CD4-positive, CD25-positive, alpha-beta regulatory T cell (primary cell): Measurements from ENCODE around the gene DNAH14. TPM values are rescaled to one million over a fixed set of nuclear protein-coding genes. Genes with fewer than 3 reads are reported as not detected.
"Not testable (repeated sequence)": the region's sequence is repeated elsewhere in the genome, so short reads cannot be mapped to it uniquely, and the experiment has no call there.

ENCODE experiments used
- ATAC-seq, 2 donors: fragments of 150-1000 bp; cut with Tn5 transposase; one replicate each; pipeline ENCODE4 v1.10.0; 2021; ENCODE audit warnings: low read depth in 2 of 2, moderate number of reproducible peaks in 2 of 2, moderate library complexity in 1 of 2
- DNase-seq, 3 donors: peaks; one replicate each; pipeline versions ENCODE4 v3.0.0 to v3.0.0-alpha.2; 2012 to 2022; ENCODE audit warnings: mixed read lengths in 1 of 3
- H3K27ac ChIP-seq: one replicate; pipeline ENCODE4 v1.7.0; 2013; ENCODE audit warnings: mild to moderate bottlenecking, low read length; ENCODE audit not compliant: insufficient read depth, poor library complexity, severe bottlenecking
- H3K27me3 ChIP-seq: one replicate; pipeline ENCODE4 v1.7.0; 2013; ENCODE audit warnings: low read length; ENCODE audit not compliant: control insufficient read depth, insufficient read depth
- H3K36me3 ChIP-seq: one replicate; pipeline ENCODE4 v1.7.0; 2013; ENCODE audit warnings: mild to moderate bottlenecking, low read length, moderate library complexity; ENCODE audit not compliant: control insufficient read depth, insufficient read depth
- H3K4me1 ChIP-seq: 2 replicates; pipeline ENCODE4 v1.7.0; 2013; ENCODE audit warnings: mild to moderate bottlenecking, low read length; ENCODE audit not compliant: insufficient read depth, control insufficient read depth, poor library complexity, severe bottlenecking
- H3K4me3 ChIP-seq: one replicate; pipeline ENCODE4 v1.7.0; 2013; ENCODE audit warnings: low read depth, mild to moderate bottlenecking, low read length, moderate library complexity
- H3K9me3 ChIP-seq, 2 experiments: 1 replicate in 1 of 2; 2 replicates in 1 of 2; pipeline ENCODE4 v1.7.0; 2013; ENCODE audit warnings: low read length in 2 of 2, mild to moderate bottlenecking in 1 of 2, moderate library complexity in 1 of 2; ENCODE audit not compliant: control insufficient read depth in 2 of 2
- H3K27ac Mint-ChIP-seq, 3 donors: one replicate each; pipeline ENCODE4 v1.8.0; 2020 to 2022; ENCODE audit warnings: mild to moderate bottlenecking in 3 of 3, mixed read lengths in 3 of 3, moderate library complexity in 2 of 3
- H3K27me3 Mint-ChIP-seq: one replicate; pipeline ENCODE4 v1.8.0; 2022; ENCODE audit warnings: mild to moderate bottlenecking, mixed read lengths
- H3K36me3 Mint-ChIP-seq: one replicate; pipeline ENCODE4 v1.8.0; 2020; ENCODE audit warnings: mixed read lengths
- H3K4me1 Mint-ChIP-seq, 4 donors: one replicate each; pipeline ENCODE4 v1.8.0; 2020 to 2022; ENCODE audit warnings: mixed read lengths in 4 of 4, mild to moderate bottlenecking in 1 of 4
- H3K4me3 Mint-ChIP-seq, 4 donors: one replicate each; pipeline ENCODE4 v1.8.0; 2020 to 2022; ENCODE audit warnings: mild to moderate bottlenecking in 4 of 4, mixed read lengths in 4 of 4, moderate library complexity in 3 of 4
- H3K9me3 Mint-ChIP-seq, 7 donors: one replicate each; pipeline ENCODE4 v1.8.0; 2020 to 2022; ENCODE audit warnings: mixed read lengths in 7 of 7, mild to moderate bottlenecking in 3 of 7, moderate library complexity in 2 of 7
- polyA plus RNA-seq, 4 donors: library from polyadenylated mRNA; unstranded; fragments of 300-500 nt; fragmentation: Illumina TruSeq; gene quantifications; one replicate each; pipeline ENCODE4 v1.2.3, GENCODE V29; 2021
- total RNA-seq: library from RNA; stranded (reverse); gene quantifications from one replicate; pipeline ENCODE4 v1.2.3, GENCODE V29; 2022

The DNAH14 gene
- total RNA-seq, result not detected
- under 1 TPM in 2 of 4 donors, not detected in 2; 0.02 to 0.13 TPM for polyA plus RNA-seq

GRCh38 chr1:224929335-224930237 is at the start of gene DNAH14:
Gene DNAH14, plus strand, starts transcription at chr1:224929675. Its CDS starts 23,028 bp downstream, at chr1:224952703.
- Mint-ChIP-seq H3K27me3 (peaks cover 22% of the 10 kb centered on the region), H3K27ac (peak within 1 kb of the TSS in 1 of 3 donors; percentile 88), H3K36me3 (peaks cover 4% of the 10 kb centered on the region), H3K4me3 (peak within 1 kb of the TSS in 2 of 4 donors; percentile 26 to 50), H3K4me1 (peaks cover 0 to 4% (median 1%) of the 10 kb centered on the region in 4 donors), H3K9me3 (peaks cover 2 to 31% (median 8%) of the 10 kb centered on the region in 7 donors)
- Histone ChIP-seq H3K4me1 (peaks cover 3% of the 10 kb centered on the region), H3K27ac (no peak within 1 kb of the TSS), H3K36me3 (no peaks in the 10 kb centered on the region), H3K4me3 (no peak within 1 kb of the TSS), H3K27me3 (peaks cover 6% of the 10 kb centered on the region), H3K9me3 (peaks cover 18 to 28% of the 10 kb centered on the region in 2 experiments)
- DNase-seq (peak in 1 of 3 donors; percentile 2), ATAC-seq (peak in 1 of 2 donors; percentile 11)

GRCh38 chr1:224880593-224881307 is 48.7 kb upstream of the DNAH14 start:
- H3K9me3 Mint-ChIP-seq, result peaks cover 0 to 5% (median 3%) of the 10 kb centered on the region in 7 donors
- H3K27me3 ChIP-seq, result no peaks in the 10 kb centered on the region
- no peak overlapping the region for H3K27ac Mint-ChIP-seq
- no peaks in the 10 kb centered on the region for H3K36me3 Mint-ChIP-seq
- H3K4me3 Mint-ChIP-seq, result no peak overlapping the region
- no peak overlapping the region for H3K4me3 ChIP-seq
- no peaks in the 10 kb centered on the region for H3K4me1 ChIP-seq
- no peak overlapping the region for H3K27ac ChIP-seq
- no peaks in the 10 kb centered on the region for H3K4me1 Mint-ChIP-seq
- peaks cover 4% of the 10 kb centered on the region for H3K27me3 Mint-ChIP-seq
- H3K36me3 ChIP-seq, result no peaks in the 10 kb centered on the region
- no peak for DNase-seq
- H3K9me3 ChIP-seq, result no peaks in the 10 kb centered on the region
- ATAC-seq, result no peak

GRCh38 chr1:224881308-224881692 is 48.2 kb upstream of the DNAH14 start:
- not testable (repeated sequence) for H3K36me3 Mint-ChIP-seq, H3K27ac ChIP-seq, H3K9me3 ChIP-seq, H3K27me3 ChIP-seq, H3K36me3 ChIP-seq, H3K4me1 ChIP-seq, H3K27me3 Mint-ChIP-seq, ATAC-seq, H3K4me3 ChIP-seq, H3K4me1 Mint-ChIP-seq, DNase-seq, H3K4me3 Mint-ChIP-seq, H3K27ac Mint-ChIP-seq
- peaks cover 0 to 10% (median 4%) of the 10 kb centered on the region in 7 donors for H3K9me3 Mint-ChIP-seq

- no peaks in the 10 kb centered on the region for H3K36me3 Mint-ChIP-seq
- no peak overlapping the region for H3K27ac Mint-ChIP-seq
- no peaks in the 10 kb centered on the region for H3K4me1 ChIP-seq
- H3K9me3 ChIP-seq, result no peaks in the 10 kb centered on the region
- H3K27me3 ChIP-seq, result no peaks in the 10 kb centered on the region
- H3K27me3 Mint-ChIP-seq, result peaks cover 4% of the 10 kb centered on the region
- no peak overlapping the region for H3K4me3 ChIP-seq
- no peak overlapping the region for H3K4me3 Mint-ChIP-seq
- no peaks in the 10 kb centered on the region for H3K4me1 Mint-ChIP-seq
- no peaks in the 10 kb centered on the region for H3K36me3 ChIP-seq
- DNase-seq, result no peak
- ATAC-seq, result no peak
- no peak overlapping the region for H3K27ac ChIP-seq
- peaks cover 0 to 11% (median 4%) of the 10 kb centered on the region in 7 donors for H3K9me3 Mint-ChIP-seq
Observed at GRCh38 chr1:224881762-224882211, 47.7 kb upstream of the DNAH14 start.

- DNase-seq (no peak), ATAC-seq (no peak)
- Histone ChIP-seq H3K4me1 (no peaks in the 10 kb centered on the region), H3K27me3 (no peaks in the 10 kb centered on the region), H3K4me3 (no peak overlapping the region), H3K9me3 (no peaks in the 10 kb centered on the region), H3K36me3 (no peaks in the 10 kb centered on the region), H3K27ac (no peak overlapping the region)
- Mint-ChIP-seq H3K9me3 (peaks cover 0 to 11% (median 4%) of the 10 kb centered on the region in 7 donors), H3K27me3 (peaks cover 4% of the 10 kb centered on the region), H3K4me3 (no peak overlapping the region), H3K27ac (no peak overlapping the region), H3K4me1 (no peaks in the 10 kb centered on the region), H3K36me3 (no peaks in the 10 kb centered on the region)
Observed at GRCh38 chr1:224882264-224882663, 47.2 kb upstream of the DNAH14 start.

- Mint-ChIP-seq H3K36me3 (no peaks in the 10 kb centered on the region), H3K27ac (no peak overlapping the region)
- H3K9me3 ChIP-seq, result no peaks in the 10 kb centered on the region
Observed at GRCh38 chr1:224883091-224883490, 46.4 kb upstream of the DNAH14 start.

GRCh38 chr1:224884361-224884801 is 45.1 kb upstream of the DNAH14 start:
- Histone ChIP-seq H3K27me3 (no peaks in the 10 kb centered on the region), H3K4me1 (no peaks in the 10 kb centered on the region), H3K9me3 (no peaks in the 10 kb centered on the region), H3K4me3 (no peak overlapping the region), H3K36me3 (no peaks in the 10 kb centered on the region), H3K27ac (no peak overlapping the region)
- Mint-ChIP-seq H3K36me3 (no peaks in the 10 kb centered on the region), H3K9me3 (peaks cover 0 to 11% (median 4%) of the 10 kb centered on the region in 7 donors), H3K4me1 (no peaks in the 10 kb centered on the region), H3K27ac (no peak overlapping the region), H3K4me3 (no peak overlapping the region), H3K27me3 (peaks cover 4% of the 10 kb centered on the region)
- DNase-seq, result no peak
- ATAC-seq, result no peak

More at GRCh38 chr1:224883091-224883490, 46.4 kb upstream of the DNAH14 start:
- no peak overlapping the region for H3K27ac ChIP-seq
- Mint-ChIP-seq H3K4me3 (no peak overlapping the region), H3K27me3 (peaks cover 4% of the 10 kb centered on the region), H3K9me3 (peaks cover 0 to 11% (median 4%) of the 10 kb centered on the region in 7 donors), H3K4me1 (no peaks in the 10 kb centered on the region)
- no peaks in the 10 kb centered on the region for H3K4me1 ChIP-seq
- no peak for DNase-seq
- no peak for ATAC-seq
- no peaks in the 10 kb centered on the region for H3K36me3 ChIP-seq
- no peak overlapping the region for H3K4me3 ChIP-seq
- no peaks in the 10 kb centered on the region for H3K27me3 ChIP-seq
